GM21367 (cell line): ENCODE measurements around the gene GDPD4.

Experiments used
- ATAC-seq: cut with Tn5 transposase; IDR thresholded peaks from one replicate; pipeline ENCODE4 v1.9.1; 2021; ENCODE audit not compliant: unreplicated experiment

The GDPD4 gene

GRCh38 chr11:77176996-77177395, 124.5 kb downstream of the GDPD4 start:
- ATAC-seq: no peak

GRCh38 chr11:77175869-77176539, 125.5 kb downstream of the GDPD4 start:
- no peak for ATAC-seq

- no peak for ATAC-seq
These were observed 126.3 kb downstream of the GDPD4 start for GRCh38 chr11:77175021-77175842.

- ATAC-seq: no peak
These were observed 126.9 kb downstream of the GDPD4 start for GRCh38 chr11:77174559-77174958.

- ATAC-seq: no peak
These were observed 128.0 kb downstream of the GDPD4 start for GRCh38 chr11:77173494-77173893.

GRCh38 chr11:77172666-77172982, 128.9 kb downstream of the GDPD4 start:
- no peak for ATAC-seq

- ATAC-seq: no peak
These were observed 129.4 kb downstream of the GDPD4 start for GRCh38 chr11:77171885-77172665.

- ATAC-seq: no peak
These were observed 130.2 kb downstream of the GDPD4 start for GRCh38 chr11:77171254-77171653.

GRCh38 chr11:77170107-77170506, 131.4 kb downstream of the GDPD4 start:
- no peak for ATAC-seq

GRCh38 chr11:77167791-77168190, 133.7 kb downstream of the GDPD4 start:
- no peak for ATAC-seq

- ATAC-seq: no peak
These were observed 134.3 kb downstream of the GDPD4 start for GRCh38 chr11:77167111-77167626.
